Gastroesophageal sphincter (tissue), 4 donors: ENCODE results near the gene ZNF304. TPM values are rescaled to one million over a fixed set of nuclear protein-coding genes. Genes with fewer than 3 reads are reported as not detected.
A peak's percentile ranks its signal among the peaks of the same experiment; 100 is the strongest.

ENCODE experiments used
- ATAC-seq: fragments of 150-250 bp; one replicate; pipeline ENCODE4 v1.9.1; 2016; ENCODE audit warnings: mild to moderate bottlenecking, moderate library complexity
- H3K27ac ChIP-seq, 4 donors: fragments of 200-600 bp; sonication (generic) in 3 of 4; 1 replicate in 3 of 4; 2 replicates in 1 of 4; pipeline ENCODE4 v1.5.1; 2016 to 2019
- H3K27me3 ChIP-seq: fragments of 200-600 bp; sonication (generic); one replicate; pipeline ENCODE4 v1.5.1; 2019
- H3K36me3 ChIP-seq, 2 donors: fragments of 200-600 bp; sonication (generic); one replicate each; pipeline ENCODE4 v1.5.1; 2019; ENCODE audit warnings: control low read depth in 1 of 2
- H3K4me1 ChIP-seq, 3 donors: fragments of 200-600 bp; sonication (generic); 1 replicate in 2 of 3; 2 replicates in 1 of 3; pipeline ENCODE4 v1.5.1; 2016 to 2019; ENCODE audit warnings: control low read depth in 2 of 3
- H3K4me3 ChIP-seq, 2 donors: fragments of 200-600 bp; sonication (generic); one replicate each; pipeline ENCODE4 v1.5.1; 2019; ENCODE audit warnings: mild to moderate bottlenecking in 1 of 2, moderate library complexity in 1 of 2
- H3K9me3 ChIP-seq, 3 donors: fragments of 200-600 bp; sonication (generic); one replicate each; pipeline ENCODE4 v1.5.1; 2017 to 2019; ENCODE audit warnings: control low read depth in 2 of 3
- EP300 ChIP-seq: sonication (generic); formaldehyde crosslinking; IDR thresholded peaks from one replicate; pipeline ENCODE4 v1.6.1; 2017; ENCODE audit warnings: antibody characterized with exemption, mild to moderate bottlenecking
- POLR2A ChIP-seq, 2 donors: fragments of 450-650 bp; IDR thresholded peaks; one replicate each; pipeline ENCODE4 v1.6.1; 2017; ENCODE audit warnings: antibody characterized with exemption in 2 of 2, mild to moderate bottlenecking in 2 of 2, moderate library complexity in 1 of 2
- POLR2AphosphoS5 ChIP-seq: sonication (generic); formaldehyde crosslinking; IDR thresholded peaks from one replicate; pipeline ENCODE4 v1.6.1; 2017; ENCODE audit warnings: antibody characterized with exemption
- WGBS, 2 donors: methylation state at CpG; one replicate each; pipeline ENCODE4 v1.1.5; 2018; ENCODE audit warnings: low coverage in 1 of 2; 5-methylcytosine and 5-hydroxymethylcytosine counted together
- total RNA-seq, 4 donors: library from RNA; depleted of rRNA; stranded (reverse); fragments of >200 nt; gene quantifications; one replicate each; pipeline ENCODE4 v1.1.0, GENCODE V29; 2016
- TF ChIP-seq, protein P1 (sequence below), 4 experiments: fragments of 200-600 bp in 2 of 4; fragments of 450-650 bp in 2 of 4; sonication (generic) in 1 of 4; IDR thresholded peaks; one replicate each; pipeline ENCODE4 v1.5.1; 2017 to 2019; ENCODE audit warnings: antibody characterized with exemption in 4 of 4, mild to moderate bottlenecking in 2 of 4, moderate library complexity in 2 of 4

ZNF304 gene
- total RNA-seq, 4 donors from 2014 or later, result 9.2 to 12.2 (median 10.9) TPM

GRCh38 chr19:57351867-57352266 is 796 bp downstream of the ZNF304 start:
- Histone ChIP-seq H3K9me3 (peaks cover 0 to 46% (median 0%) of the 10 kb centered on the region in 3 donors), H3K4me1 (peaks cover 0 to 34% (median 9%) of the 10 kb centered on the region in 3 donors), H3K27ac (peak overlapping the region in 3 of 4 donors; percentile 85 to 89 (median 87)), H3K4me3 (peak overlapping the region; percentile 60 to 93), H3K27me3 (no peaks in the 10 kb centered on the region), H3K36me3 (peaks cover 5 to 44% of the 10 kb centered on the region in 2 donors)
- 18% methylated on average over 7 of the region's 7 CpGs; no CpG with 5 or more reads in 1 of the 2 donors for WGBS, 2 donors
- TF ChIP-seq POLR2AphosphoS5, result no peak
- no peak for TF ChIP-seq EP300
- TF ChIP-seq, protein P1, sequence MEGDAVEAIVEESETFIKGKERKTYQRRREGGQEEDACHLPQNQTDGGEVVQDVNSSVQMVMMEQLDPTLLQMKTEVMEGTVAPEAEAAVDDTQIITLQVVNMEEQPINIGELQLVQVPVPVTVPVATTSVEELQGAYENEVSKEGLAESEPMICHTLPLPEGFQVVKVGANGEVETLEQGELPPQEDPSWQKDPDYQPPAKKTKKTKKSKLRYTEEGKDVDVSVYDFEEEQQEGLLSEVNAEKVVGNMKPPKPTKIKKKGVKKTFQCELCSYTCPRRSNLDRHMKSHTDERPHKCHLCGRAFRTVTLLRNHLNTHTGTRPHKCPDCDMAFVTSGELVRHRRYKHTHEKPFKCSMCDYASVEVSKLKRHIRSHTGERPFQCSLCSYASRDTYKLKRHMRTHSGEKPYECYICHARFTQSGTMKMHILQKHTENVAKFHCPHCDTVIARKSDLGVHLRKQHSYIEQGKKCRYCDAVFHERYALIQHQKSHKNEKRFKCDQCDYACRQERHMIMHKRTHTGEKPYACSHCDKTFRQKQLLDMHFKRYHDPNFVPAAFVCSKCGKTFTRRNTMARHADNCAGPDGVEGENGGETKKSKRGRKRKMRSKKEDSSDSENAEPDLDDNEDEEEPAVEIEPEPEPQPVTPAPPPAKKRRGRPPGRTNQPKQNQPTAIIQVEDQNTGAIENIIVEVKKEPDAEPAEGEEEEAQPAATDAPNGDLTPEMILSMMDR (IDR thresholded peaks at IDR 0.05), result no peak
- TF ChIP-seq POLR2A (IDR thresholded peaks at IDR 0.05), result no peak
- no peak for ATAC-seq

- Histone ChIP-seq H3K4me3 (no peak overlapping the region), H3K36me3 (peaks cover 7 to 77% of the 10 kb centered on the region in 2 donors), H3K27ac (no peak overlapping the region), H3K4me1 (peaks cover 0 to 28% (median 9%) of the 10 kb centered on the region in 3 donors), H3K9me3 (peaks cover 0 to 85% (median 0%) of the 10 kb centered on the region in 3 donors), H3K27me3 (no peaks in the 10 kb centered on the region)
- TF ChIP-seq POLR2AphosphoS5, result no peak
- TF ChIP-seq POLR2A (IDR thresholded peaks at IDR 0.05), result no peak
- TF ChIP-seq EP300, result no peak
- TF ChIP-seq, protein P1 (IDR thresholded peaks at IDR 0.05), result no peak
- ATAC-seq, result no peak
- 83 to 88% methylated on average over 1 to 3 of the region's 4 CpGs for WGBS, 2 donors
These were observed 4.8 kb downstream of the ZNF304 start for GRCh38 chr19:57355916-57356315.

GRCh38 chr19:57357406-57357805 is 6.3 kb downstream of the ZNF304 start:
- H3K9me3 ChIP-seq, result peaks cover 0 to 87% (median 0%) of the 10 kb centered on the region in 3 donors
- ATAC-seq, result no peak
- no peak overlapping the region for H3K27ac ChIP-seq
- no peak overlapping the region for H3K4me3 ChIP-seq
- H3K4me1 ChIP-seq, result peaks cover 0 to 23% (median 1%) of the 10 kb centered on the region in 3 donors
- WGBS, 2 donors, result 91 to 92% methylated on average over 4 to 5 of the region's 5 CpGs
- no peaks in the 10 kb centered on the region for H3K27me3 ChIP-seq
- H3K36me3 ChIP-seq, result peaks cover 7 to 77% of the 10 kb centered on the region in 2 donors
- TF ChIP-seq, protein P1 (IDR thresholded peaks at IDR 0.05), result no peak
- TF ChIP-seq POLR2AphosphoS5, result no peak
- TF ChIP-seq POLR2A (IDR thresholded peaks at IDR 0.05), result no peak
- TF ChIP-seq EP300, result no peak

DNA sequence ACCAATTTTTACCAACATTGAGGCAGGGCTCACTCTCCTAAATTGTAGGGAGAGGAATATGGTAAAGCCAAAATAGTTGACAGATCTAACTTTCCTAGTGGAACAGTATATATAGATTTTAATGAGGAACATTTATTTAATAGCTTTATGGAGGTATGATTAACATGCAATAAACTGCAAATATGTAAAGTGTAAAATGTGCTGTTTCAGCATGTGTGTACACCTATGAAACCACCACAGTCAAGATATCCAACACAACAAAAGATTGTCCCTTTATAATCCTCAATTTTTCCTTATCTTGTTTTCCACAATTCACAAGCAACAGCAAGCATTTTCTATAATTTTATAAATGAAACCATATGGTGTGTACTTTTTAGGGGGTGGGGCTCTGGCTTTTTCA is 8.2 kb downstream of the ZNF304 start:
- H3K9me3 ChIP-seq, result peaks cover 0 to 73% (median 0%) of the 10 kb centered on the region in 3 donors
- H3K27me3 ChIP-seq, result no peaks in the 10 kb centered on the region

More for the DNA sequence above, 8.2 kb downstream of the ZNF304 start:
- no peak overlapping the region for H3K27ac ChIP-seq
- peaks cover 7 to 59% of the 10 kb centered on the region in 2 donors for H3K36me3 ChIP-seq
- no peak overlapping the region for H3K4me3 ChIP-seq
- no peak for ATAC-seq
- peaks cover 0 to 15% (median 4%) of the 10 kb centered on the region in 3 donors for H3K4me1 ChIP-seq
- TF ChIP-seq EP300 (no peak), POLR2AphosphoS5 (no peak), POLR2A (IDR thresholded peaks at IDR 0.05) (no peak)
- TF ChIP-seq, protein P1 (IDR thresholded peaks at IDR 0.05), result no peak
